Right atrium auricular region (tissue), 2 donors: ENCODE measurements around the gene RNU1-3. TPM values are rescaled to one million over a fixed set of nuclear protein-coding genes. Genes with fewer than 3 reads are reported as not detected.
A peak's percentile ranks its signal among the peaks of the same experiment; 100 is the strongest.
"Not testable (repeated sequence)": the region's sequence is repeated elsewhere in the genome, so short reads cannot be mapped to it uniquely, and the experiment has no call there.

ENCODE experiments used
- DNase-seq: peaks from one replicate; pipeline ENCODE4 v3.0.0-alpha.2; 2019; ENCODE audit warnings: low spot score
- H3K27ac ChIP-seq, 2 donors: fragments of 200-600 bp; sonication (generic); 1 replicate in 1 of 2; 2 replicates in 1 of 2; pipeline ENCODE4 v1.5.1; 2016 to 2019
- H3K27me3 ChIP-seq, 2 donors: fragments of 200-600 bp; sonication (generic); one replicate each; pipeline versions ENCODE4 v1.5.1 to v1.6.0; 2017 to 2019
- H3K36me3 ChIP-seq: fragments of 200-600 bp; sonication (generic); one replicate; pipeline ENCODE4 v1.5.1; 2016
- H3K4me1 ChIP-seq, 2 donors: fragments of 200-600 bp; sonication (generic); one replicate each; pipeline versions ENCODE4 v1.5.1 to v1.6.0; 2017 to 2019
- H3K4me3 ChIP-seq, 2 donors: fragments of 200-600 bp; sonication (generic); 1 replicate in 1 of 2; 2 replicates in 1 of 2; pipeline ENCODE4 v1.5.1; 2017 to 2019; ENCODE audit warnings: mild to moderate bottlenecking in 1 of 2, moderate library complexity in 1 of 2
- H3K9me3 ChIP-seq, 2 donors: fragments of 200-600 bp; sonication (generic); one replicate each; pipeline ENCODE4 v1.5.1; 2019
- total RNA-seq, 2 donors: library from RNA; depleted of rRNA; stranded (reverse); fragments of >200 nt; gene quantifications; one replicate each; pipeline ENCODE4 v1.1.0, GENCODE V29; 2016
- TF ChIP-seq, protein P1 (sequence below), 2 donors: fragments of 200-600 bp; sonication (generic); IDR thresholded peaks; one replicate each; pipeline ENCODE4 v1.5.1; 2019; ENCODE audit warnings: antibody characterized with exemption in 2 of 2

Gene RNU1-3
- total RNA-seq, 2 donors from 2014 or later = not detected

DNA sequence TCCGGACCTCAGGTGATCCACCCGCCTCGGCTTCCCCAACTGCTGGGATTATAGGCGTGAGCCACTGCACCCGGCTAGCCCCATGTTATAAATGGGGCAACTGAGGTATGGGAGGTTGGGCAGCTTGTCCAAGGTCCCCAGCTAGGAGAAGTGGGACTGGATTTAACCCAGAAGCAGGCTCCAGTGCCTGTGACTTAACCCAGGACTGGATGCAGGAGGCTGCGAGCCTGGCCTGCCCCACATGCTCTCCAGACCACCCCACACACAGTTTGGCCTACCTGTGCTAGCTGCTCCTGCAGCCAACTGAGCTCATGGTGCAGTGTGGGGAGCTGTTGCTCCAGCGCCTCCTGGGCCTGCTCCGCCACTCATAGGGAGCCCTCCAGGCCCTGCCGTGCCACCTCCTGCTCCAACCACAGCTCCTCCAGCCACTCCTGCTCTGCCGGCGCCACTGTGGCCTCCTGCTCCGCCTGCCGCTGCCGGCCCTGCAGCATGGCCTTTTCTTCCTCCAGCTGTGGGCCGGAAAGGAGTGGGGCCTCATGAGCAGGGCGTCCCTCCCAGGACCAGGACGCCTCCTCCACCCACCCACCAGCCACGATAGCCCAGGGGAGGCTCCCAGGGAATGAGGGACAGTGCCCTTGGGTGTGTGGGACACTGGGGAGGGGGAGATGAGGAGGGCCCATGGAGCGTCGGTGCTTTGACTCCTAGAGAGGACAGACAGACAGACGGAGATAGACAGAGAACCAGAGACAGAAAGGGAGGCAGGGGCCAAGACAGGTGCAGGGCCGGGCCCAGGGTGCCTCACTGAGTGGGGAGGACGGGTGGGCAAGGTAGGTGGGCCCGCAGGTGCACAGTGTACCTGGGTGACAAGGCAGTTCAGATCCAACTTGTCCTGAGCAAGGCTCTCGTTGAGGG is 41.0 kb downstream of the RNU1-3 start:
- H3K27me3 ChIP-seq = no peaks in the 10 kb centered on the region
- peaks cover 81% of the 10 kb centered on the region for H3K36me3 ChIP-seq
- no peak overlapping the region for H3K27ac ChIP-seq
- no peaks in the 10 kb centered on the region for H3K9me3 ChIP-seq
- no peaks in the 10 kb centered on the region for H3K4me1 ChIP-seq
- H3K4me3 ChIP-seq = no peak overlapping the region
- no peak for DNase-seq
- TF ChIP-seq, protein P1, sequence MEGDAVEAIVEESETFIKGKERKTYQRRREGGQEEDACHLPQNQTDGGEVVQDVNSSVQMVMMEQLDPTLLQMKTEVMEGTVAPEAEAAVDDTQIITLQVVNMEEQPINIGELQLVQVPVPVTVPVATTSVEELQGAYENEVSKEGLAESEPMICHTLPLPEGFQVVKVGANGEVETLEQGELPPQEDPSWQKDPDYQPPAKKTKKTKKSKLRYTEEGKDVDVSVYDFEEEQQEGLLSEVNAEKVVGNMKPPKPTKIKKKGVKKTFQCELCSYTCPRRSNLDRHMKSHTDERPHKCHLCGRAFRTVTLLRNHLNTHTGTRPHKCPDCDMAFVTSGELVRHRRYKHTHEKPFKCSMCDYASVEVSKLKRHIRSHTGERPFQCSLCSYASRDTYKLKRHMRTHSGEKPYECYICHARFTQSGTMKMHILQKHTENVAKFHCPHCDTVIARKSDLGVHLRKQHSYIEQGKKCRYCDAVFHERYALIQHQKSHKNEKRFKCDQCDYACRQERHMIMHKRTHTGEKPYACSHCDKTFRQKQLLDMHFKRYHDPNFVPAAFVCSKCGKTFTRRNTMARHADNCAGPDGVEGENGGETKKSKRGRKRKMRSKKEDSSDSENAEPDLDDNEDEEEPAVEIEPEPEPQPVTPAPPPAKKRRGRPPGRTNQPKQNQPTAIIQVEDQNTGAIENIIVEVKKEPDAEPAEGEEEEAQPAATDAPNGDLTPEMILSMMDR (IDR thresholded peaks at IDR 0.05) = no peak

- H3K36me3 ChIP-seq = peaks cover 66% of the 10 kb centered on the region
- not testable (repeated sequence) for H3K4me1 ChIP-seq, H3K27ac ChIP-seq, DNase-seq, H3K9me3 ChIP-seq, H3K27me3 ChIP-seq, H3K4me3 ChIP-seq
Measured at GRCh38 chr1:16623812-16624719, 42.7 kb downstream of the RNU1-3 start.

DNA sequence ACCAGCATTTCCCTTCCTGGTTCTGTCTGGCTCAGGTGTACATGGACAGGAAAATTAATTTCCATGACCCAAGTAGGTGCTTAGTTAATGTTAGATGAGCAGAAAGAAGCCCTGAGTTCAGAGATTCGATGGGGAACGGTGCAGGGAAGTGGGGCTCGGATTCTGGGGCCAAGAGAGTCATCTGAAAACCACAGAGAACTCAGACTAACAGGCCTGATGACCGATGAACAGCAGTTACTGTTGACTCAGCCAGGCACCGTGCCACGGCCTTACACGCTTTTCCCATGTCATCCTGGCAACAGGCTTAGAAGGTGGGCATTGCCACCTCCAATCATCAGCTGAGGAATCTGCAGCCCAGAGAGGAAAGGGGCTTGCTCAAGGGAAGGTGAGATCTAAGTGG is 43.4 kb downstream of the RNU1-3 start:
- not testable (repeated sequence) for H3K4me1 ChIP-seq, H3K9me3 ChIP-seq, H3K27ac ChIP-seq, H3K4me3 ChIP-seq, DNase-seq, H3K27me3 ChIP-seq
- H3K36me3 ChIP-seq = peaks cover 64% of the 10 kb centered on the region

DNA sequence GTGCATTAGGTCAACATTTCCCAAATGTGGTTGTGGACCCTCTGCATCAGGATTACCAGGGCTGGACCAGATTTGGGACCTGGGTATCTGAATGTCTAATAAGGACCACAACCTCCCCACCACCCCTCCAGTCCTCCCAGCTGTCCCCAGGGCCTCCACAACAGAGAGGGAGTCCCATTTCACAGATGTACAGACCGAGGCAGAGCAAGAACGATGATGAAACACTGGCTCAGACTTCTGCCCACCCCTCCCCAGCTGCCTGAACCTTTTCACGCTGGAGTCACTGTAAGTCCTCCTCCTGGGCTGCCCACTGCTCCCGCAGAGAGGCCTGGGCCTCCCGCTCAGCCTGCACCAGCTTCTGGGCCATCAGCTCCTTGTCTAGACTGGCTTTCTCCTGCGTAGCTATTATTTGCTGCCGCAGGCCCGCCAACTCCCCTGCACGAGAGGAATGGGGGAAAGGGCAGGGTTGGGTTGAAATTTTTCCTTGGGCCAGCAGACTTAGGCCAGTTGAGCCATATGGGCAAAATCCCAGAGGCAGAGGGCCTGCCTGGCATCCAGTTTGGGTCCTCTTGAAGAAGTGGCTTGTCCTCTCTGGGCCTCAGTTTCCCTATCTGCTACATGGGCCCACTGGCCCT is 45.0 kb downstream of the RNU1-3 start:
- not testable (repeated sequence) for H3K4me1 ChIP-seq, H3K4me3 ChIP-seq, H3K9me3 ChIP-seq, H3K27ac ChIP-seq, DNase-seq, H3K27me3 ChIP-seq
- H3K36me3 ChIP-seq = peaks cover 54% of the 10 kb centered on the region

DNA sequence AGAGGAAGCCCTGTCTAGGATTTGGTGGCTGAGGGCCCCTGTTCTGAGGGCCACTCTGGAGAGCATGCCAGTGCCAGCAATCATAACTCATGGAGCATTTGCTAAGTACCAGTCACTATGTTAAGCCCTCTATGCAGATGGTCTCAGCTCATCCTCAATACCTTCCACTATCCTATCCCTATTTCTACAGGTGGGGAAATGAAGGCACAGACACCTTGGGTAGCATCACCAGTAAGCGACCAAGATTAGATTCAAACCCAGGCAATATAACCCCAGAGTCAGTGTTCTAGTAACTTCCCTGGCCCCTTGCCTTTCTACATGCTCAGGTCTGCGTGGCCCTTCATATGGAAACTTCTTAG is 45.5 kb downstream of the RNU1-3 start:
- Histone ChIP-seq H3K9me3 (no peaks in the 10 kb centered on the region), H3K36me3 (peaks cover 50% of the 10 kb centered on the region), H3K27me3 (no peaks in the 10 kb centered on the region), H3K27ac (no peak overlapping the region), H3K4me1 (no peaks in the 10 kb centered on the region), H3K4me3 (no peak overlapping the region)
- TF ChIP-seq, protein P1 (IDR thresholded peaks at IDR 0.05) = peak in 1 of 2 donors; percentile 52
- no peak for DNase-seq

DNA sequence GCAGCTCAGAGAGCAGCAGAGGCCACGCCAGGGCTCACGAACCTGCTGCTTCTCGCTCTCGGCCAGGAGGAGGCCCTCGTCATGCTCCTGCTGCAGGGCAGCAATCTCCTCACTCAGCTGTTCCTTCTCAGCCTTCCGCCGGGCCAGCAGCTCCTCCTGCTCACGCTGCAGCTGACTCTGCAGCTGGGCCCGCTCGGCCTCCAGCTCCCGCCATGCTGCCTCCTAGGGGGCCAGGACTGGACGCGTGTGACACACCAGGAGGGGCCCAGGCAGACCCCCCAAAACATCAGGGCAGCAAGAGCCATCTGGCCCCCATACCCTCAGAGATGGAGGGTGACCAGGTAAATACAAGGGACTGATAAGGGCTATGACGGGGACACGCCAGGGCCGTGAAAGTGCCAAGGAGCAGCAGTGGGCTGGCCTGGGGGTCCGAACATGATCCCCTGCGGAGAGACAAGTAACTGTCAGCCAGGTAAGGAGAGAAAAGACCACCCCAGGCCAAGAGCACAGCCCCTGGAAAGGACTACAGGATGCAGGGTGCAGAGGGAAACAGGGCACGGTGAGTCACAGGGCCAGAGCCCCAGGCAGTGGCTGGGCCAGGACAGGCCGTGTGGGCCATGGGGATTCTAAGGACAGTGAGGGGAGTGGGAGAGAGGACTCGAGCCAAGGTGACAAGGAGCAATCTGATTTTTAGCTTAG is 46.8 kb downstream of the RNU1-3 start:
- peak; percentile 61 for DNase-seq
- not testable (repeated sequence) for H3K9me3 ChIP-seq, H3K4me3 ChIP-seq, H3K27ac ChIP-seq, H3K27me3 ChIP-seq, H3K4me1 ChIP-seq
- H3K36me3 ChIP-seq = peaks cover 36% of the 10 kb centered on the region

- Histone ChIP-seq H3K9me3 (no peaks in the 10 kb centered on the region), H3K27me3 (no peaks in the 10 kb centered on the region), H3K4me1 (peaks cover 0 to 6% of the 10 kb centered on the region in 2 donors), H3K36me3 (peaks cover 24% of the 10 kb centered on the region), H3K4me3 (no peak overlapping the region), H3K27ac (no peak overlapping the region)
- TF ChIP-seq, protein P1 (IDR thresholded peaks at IDR 0.05) = no peak
- DNase-seq = peak; percentile 63
Measured at GRCh38 chr1:16618719-16619118, 48.0 kb downstream of the RNU1-3 start.
